Middle frontal gyrus (tissue), 1 donor: ENCODE results near the gene COQ10B.
"Not testable (repeated sequence)": the region's sequence is repeated elsewhere in the genome, so short reads cannot be mapped to it uniquely, and the experiment has no call there.

Experiments
- DNase-seq: peaks from one replicate; pipeline ENCODE4 v3.0.0-alpha.2; 2015; ENCODE audit warnings: low spot score; ENCODE audit errors: extremely low spot score

Gene COQ10B

GRCh38 chr2:197450935-197451358 lies 2.4 kb upstream of the COQ10B start:
- not testable (repeated sequence) for DNase-seq

- DNase-seq, result no peak
Observed at GRCh38 chr2:197452754-197453122, 614 bp upstream of the COQ10B start.

GRCh38 chr2:197453914-197454398 lies 604 bp downstream of the COQ10B start:
- DNase-seq, result no peak

- DNase-seq, result no peak
Observed at GRCh38 chr2:197454923-197455322, 1.6 kb downstream of the COQ10B start.

- no peak for DNase-seq
Observed at GRCh38 chr2:197455428-197455827, 2.1 kb downstream of the COQ10B start.

- no peak for DNase-seq
Observed at GRCh38 chr2:197460649-197461048, 7.3 kb downstream of the COQ10B start.

GRCh38 chr2:197461057-197461456 lies 7.7 kb downstream of the COQ10B start:
- DNase-seq, result no peak

GRCh38 chr2:197464175-197464574 lies 10.8 kb downstream of the COQ10B start:
- DNase-seq, result no peak

GRCh38 chr2:197472166-197472565 lies 18.8 kb downstream of the COQ10B start:
- DNase-seq, result no peak

GRCh38 chr2:197477797-197478196 lies 24.4 kb downstream of the COQ10B start:
- DNase-seq, result no peak

- no peak for DNase-seq
Observed at GRCh38 chr2:197480165-197481036, 27.0 kb downstream of the COQ10B start.

- not testable (repeated sequence) for DNase-seq
Observed at GRCh38 chr2:197484248-197484647, 30.9 kb downstream of the COQ10B start.

- no peak for DNase-seq
Observed at GRCh38 chr2:197486175-197486574, 32.8 kb downstream of the COQ10B start.

- no peak for DNase-seq
Observed at GRCh38 chr2:197487385-197487784, 34.0 kb downstream of the COQ10B start.

- no peak for DNase-seq
Observed at GRCh38 chr2:197495433-197496134, 42.2 kb downstream of the COQ10B start.

GRCh38 chr2:197496695-197497094 lies 43.3 kb downstream of the COQ10B start:
- DNase-seq, result no peak

GRCh38 chr2:197497326-197497725 lies 44.0 kb downstream of the COQ10B start:
- no peak for DNase-seq

- no peak for DNase-seq
Observed at GRCh38 chr2:197498235-197498936, 45.0 kb downstream of the COQ10B start.

GRCh38 chr2:197498937-197499593 lies 45.7 kb downstream of the COQ10B start:
- no peak for DNase-seq

- DNase-seq, result peak; percentile 99
Observed at GRCh38 chr2:197499594-197500502, 46.5 kb downstream of the COQ10B start, which contains the start of the genes HSPD1 and HSPE1. Gene HSPD1, minus strand, starts transcription at chr2:197499840. Its CDS starts 992 bp downstream, at chr2:197498848. Gene HSPE1, plus strand, starts transcription at chr2:197500379. Its CDS starts 58 bp downstream, at chr2:197500437.
